ENCODE data around the gene FAM200A.
"Not testable (repeated sequence)": the region's sequence is repeated elsewhere in the genome, so short reads cannot be mapped to it uniquely, and the experiment has no call there.

FAM200A gene

GRCh38 chr7:99504281-99504602 is 47.7 kb downstream of the FAM200A start:
- DNase-seq (ENCODE audit: low read depth, low spot score) = no peak

DNA sequence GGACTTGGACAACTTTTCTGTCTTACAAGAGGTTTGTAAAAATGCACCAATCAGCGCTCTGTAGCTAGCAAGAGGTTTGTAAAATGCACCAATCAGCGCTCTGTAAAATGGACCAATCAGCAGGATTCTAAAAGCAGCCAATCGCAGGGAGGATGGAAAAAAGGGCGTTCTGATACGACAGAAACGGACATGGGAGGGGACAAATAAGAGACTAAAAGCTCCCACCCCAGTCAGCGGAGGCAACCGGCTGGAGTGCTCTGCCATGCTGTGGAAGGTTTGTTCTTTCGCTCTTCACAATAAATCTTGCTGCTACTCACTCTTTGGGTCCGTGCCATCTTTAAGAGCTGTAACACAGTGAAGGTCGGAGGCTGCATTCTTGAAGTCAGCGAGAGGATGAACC is 50.7 kb downstream of the FAM200A start:
- DNase-seq (ENCODE audit: low read depth, low spot score) = not testable (repeated sequence)

- no peak for DNase-seq (ENCODE audit: low read depth, low spot score)
Observed at GRCh38 chr7:99500637-99501009, 51.3 kb downstream of the FAM200A start.

DNA sequence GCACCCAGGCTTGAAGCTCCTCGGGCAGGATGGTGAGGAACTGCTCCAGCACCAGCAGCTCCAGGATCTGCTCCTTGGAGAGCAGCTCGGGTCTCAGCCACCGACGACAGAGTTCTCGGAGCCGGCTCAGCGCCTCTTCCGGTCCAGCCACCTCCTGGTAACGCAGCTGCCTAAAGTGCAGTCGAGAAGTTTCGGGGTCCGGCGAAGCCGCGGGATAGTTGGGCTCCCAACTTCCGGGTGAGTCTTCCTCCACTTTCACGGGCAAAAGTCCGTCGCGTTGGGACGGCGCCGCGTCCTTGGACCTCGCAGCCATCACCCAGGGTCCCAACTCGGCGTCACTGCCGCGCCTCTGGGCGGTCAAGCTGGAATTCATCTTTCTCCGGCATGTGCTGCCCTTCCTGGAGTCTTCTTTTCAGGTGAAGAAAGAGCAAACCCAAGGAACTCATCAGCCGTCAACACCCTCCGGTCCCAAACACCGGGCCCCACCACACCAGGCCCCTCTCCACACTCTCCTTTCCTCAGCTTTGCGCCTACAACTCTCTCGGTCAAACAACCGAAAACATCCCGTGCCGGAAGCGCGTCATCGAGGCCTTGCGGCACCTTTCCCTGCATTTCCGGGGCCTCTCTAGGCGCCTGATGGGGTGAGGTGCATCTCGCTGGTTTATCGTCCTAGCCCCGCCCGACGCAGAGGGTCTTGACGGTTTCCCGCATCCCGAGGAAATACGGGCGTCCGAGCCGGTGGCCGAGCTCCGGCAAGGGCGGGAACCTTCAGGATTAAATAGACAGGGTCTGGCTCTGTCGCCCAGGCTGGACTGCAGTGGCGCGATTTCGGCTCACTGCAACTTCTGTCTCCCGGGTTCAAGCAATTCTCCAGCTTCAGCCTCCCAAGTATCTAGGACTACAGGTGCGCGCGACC is 51.9 kb downstream of the FAM200A start, which contains the start of gene ZNF394:
Gene ZNF394 (minus strand): TSS at position 561 of the 916 bp plus-strand sequence. CDS start 188 bp downstream, at position 373.
- DNase-seq (ENCODE audit: low read depth, low spot score) = peak; percentile 64

DNA sequence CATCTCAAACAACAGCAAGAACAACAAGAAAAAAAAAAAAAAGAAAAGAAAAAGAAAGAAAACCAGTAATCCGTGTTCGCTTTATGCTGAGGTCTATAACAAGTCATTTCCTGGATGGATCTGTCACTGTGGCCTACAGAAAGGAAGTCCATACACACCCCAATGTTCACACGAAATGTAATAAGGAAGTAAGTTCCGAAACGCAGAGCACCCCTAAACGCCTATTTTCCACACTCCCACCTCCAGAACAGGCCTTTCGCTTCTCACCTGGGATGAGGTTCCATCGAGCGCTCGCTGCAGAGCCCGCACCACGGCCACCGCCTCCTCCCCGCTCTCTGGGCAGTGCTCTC is 52.6 kb downstream of the FAM200A start:
- DNase-seq (ENCODE audit: low read depth, low spot score) = no peak

- no peak for DNase-seq (ENCODE audit: low read depth, low spot score)
Observed at GRCh38 chr7:99498546-99498944, 53.4 kb downstream of the FAM200A start.

DNA sequence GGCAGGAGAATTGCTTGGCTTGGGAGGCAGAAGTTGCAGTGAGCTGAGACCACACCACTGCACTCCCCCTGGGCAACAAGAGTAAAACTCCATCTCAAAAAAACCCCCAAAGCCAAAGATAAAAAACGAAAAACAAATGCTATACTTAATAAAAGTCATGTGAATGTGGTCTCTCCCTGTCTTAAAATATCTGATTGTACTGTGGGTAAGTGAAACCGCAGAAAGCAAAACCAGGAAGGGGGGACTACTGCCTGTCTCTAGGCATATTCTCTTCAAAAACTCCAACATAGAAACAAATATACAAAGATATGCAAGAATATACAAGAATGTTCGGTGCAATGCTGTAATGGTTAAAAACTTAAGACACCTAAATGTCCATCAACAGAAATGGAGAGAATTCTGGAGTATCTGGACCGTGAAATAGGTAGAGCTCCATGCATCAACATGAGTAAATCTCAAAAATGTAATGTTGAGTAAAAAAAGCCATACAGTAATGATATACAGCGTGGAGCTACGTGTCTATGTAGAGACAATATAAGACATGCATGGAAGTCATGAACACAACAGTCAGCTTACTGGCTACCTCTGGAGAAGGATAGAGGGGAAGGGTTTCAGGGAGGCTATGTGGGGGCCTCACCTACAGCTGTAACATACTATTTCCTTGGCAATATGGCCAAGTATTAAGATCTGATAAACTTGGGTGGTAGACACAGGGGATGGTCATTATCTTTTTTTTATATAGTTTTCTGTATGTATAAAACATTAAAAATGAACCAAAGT is 54.0 kb downstream of the FAM200A start:
- no peak for DNase-seq (ENCODE audit: low read depth, low spot score)
